HEK293T (cell line): ENCODE data around the gene PPM1N.

Experiments
- ARNT ChIP-seq: fragments of 450-650 bp; IDR thresholded peaks from 2 replicates; pipeline ENCODE4 v1.6.1; 2017; ENCODE audit warnings: mild to moderate bottlenecking
- BHLHE40 ChIP-seq: fragments of 450-650 bp; IDR thresholded peaks from 2 replicates; pipeline ENCODE4 v1.6.1; 2016; ENCODE audit warnings: mild to moderate bottlenecking, moderate library complexity, borderline replicate concordance
- CTBP1 ChIP-seq: fragments of 450-650 bp; IDR thresholded peaks from 2 replicates; pipeline ENCODE4 v1.6.1; 2016; ENCODE audit warnings: borderline replicate concordance
- FOXA1 ChIP-seq: fragments of 450-650 bp; IDR thresholded peaks from 2 replicates; pipeline ENCODE4 v1.6.1; 2016; ENCODE audit warnings: mild to moderate bottlenecking
- FOXM1 ChIP-seq: fragments of 450-650 bp; IDR thresholded peaks from 2 replicates; pipeline ENCODE4 v1.6.1; 2017; ENCODE audit warnings: mild to moderate bottlenecking, borderline replicate concordance
- LEF1 ChIP-seq: fragments of 450-650 bp; IDR thresholded peaks from 2 replicates; pipeline ENCODE4 v1.6.1; 2017; ENCODE audit warnings: mild to moderate bottlenecking, borderline replicate concordance
- SP1 ChIP-seq: fragments of 450-650 bp; IDR thresholded peaks from 2 replicates; pipeline ENCODE4 v1.6.1; 2017
- SUZ12 ChIP-seq: fragments of 450-650 bp; IDR thresholded peaks from 2 replicates; pipeline ENCODE4 v1.6.1; 2016; ENCODE audit warnings: mild to moderate bottlenecking
- TARDBP ChIP-seq: fragments of 450-650 bp; IDR thresholded peaks from 2 replicates; pipeline ENCODE4 v1.6.1; 2016
- ZNF384 ChIP-seq: fragments of 450-650 bp; IDR thresholded peaks from 2 replicates; pipeline ENCODE4 v1.6.1; 2016

- TF ChIP-seq SP1 (no peak), LEF1 (no peak), FOXA1 (no peak), TARDBP (no peak), BHLHE40 (no peak), FOXM1 (no peak), CTBP1 (no peak), SUZ12 (no peak), ZNF384 (no peak), ARNT (no peak)
These were observed 22.5 kb upstream of the PPM1N start for GRCh38 chr19:45475537-45476291.
